ENCODE data around the gene CLRN3. TPM values are rescaled to one million over a fixed set of nuclear protein-coding genes. Genes with fewer than 3 reads are reported as not detected.

The CLRN3 gene
- total RNA-seq, 1 donor from 2014 or later = not detected

- DNase-seq (no peak), ATAC-seq (ENCODE audit: poor library complexity) (no peak)
- intact Hi-C loops (cut with DNase I) = loop anchor here (2.0 to 10.0 kb wide), 2 partner anchors 141 to 1871 kb away; no protein-coding TSS in a partner anchor
These were observed 37.2 kb downstream of the CLRN3 start for GRCh38 chr10:127855591-127855881.

GRCh38 chr10:127854769-127855590 is 37.8 kb downstream of the CLRN3 start:
- ATAC-seq (ENCODE audit: poor library complexity) (no peak), DNase-seq (no peak)
- intact Hi-C loops (cut with DNase I) = loop anchor here (2.0 to 10.0 kb wide), 2 partner anchors 140 to 1870 kb away; no protein-coding TSS in a partner anchor

- DNase-seq (peak; percentile 71), ATAC-seq (ENCODE audit: poor library complexity) (peak; percentile 95)
- intact Hi-C loops (cut with DNase I) = loop anchor here (2.0 to 10.0 kb wide), 2 partner anchors 139 to 1869 kb away; no protein-coding TSS in a partner anchor
These were observed 38.6 kb downstream of the CLRN3 start for GRCh38 chr10:127853868-127854768.

GRCh38 chr10:127852456-127852855 is 40.3 kb downstream of the CLRN3 start:
- intact Hi-C loops (cut with DNase I) = loop anchor here (10.0 kb wide), 1 partner anchor 1868 kb away; no protein-coding TSS in a partner anchor
- DNase-seq (no peak), ATAC-seq (ENCODE audit: poor library complexity) (no peak)

GRCh38 chr10:127851661-127852194 is 41.0 kb downstream of the CLRN3 start:
- intact Hi-C loops (cut with DNase I) = loop anchor here (10.0 kb wide), 1 partner anchor 1867 kb away; no protein-coding TSS in a partner anchor

GRCh38 chr10:127850944-127851343 is 41.8 kb downstream of the CLRN3 start:
- intact Hi-C loops (cut with DNase I) = loop anchor here (10.0 kb wide), 1 partner anchor 1866 kb away; no protein-coding TSS in a partner anchor
- ATAC-seq (ENCODE audit: poor library complexity) = no peak
- DNase-seq = no peak

More at GRCh38 chr10:127851661-127852194, 41.0 kb downstream of the CLRN3 start:
- DNase-seq (no peak), ATAC-seq (ENCODE audit: poor library complexity) (no peak)

GRCh38 chr10:127849921-127850320 is 42.8 kb downstream of the CLRN3 start:
- ATAC-seq (ENCODE audit: poor library complexity) = no peak
- no peak for DNase-seq
- intact Hi-C loops (cut with DNase I) = loop anchor here (10.0 kb wide), 1 partner anchor 1865 kb away; no protein-coding TSS in a partner anchor

GRCh38 chr10:127849224-127849623 is 43.5 kb downstream of the CLRN3 start:
- ATAC-seq (ENCODE audit: poor library complexity) (no peak), DNase-seq (no peak)
- intact Hi-C loops (cut with DNase I) = no loop called here

- ATAC-seq (ENCODE audit: poor library complexity) = no peak
- intact Hi-C loops (cut with DNase I) = no loop called here
- DNase-seq = no peak
These were observed 44.5 kb downstream of the CLRN3 start for GRCh38 chr10:127848226-127848625.

- DNase-seq (no peak), ATAC-seq (ENCODE audit: poor library complexity) (no peak)
- intact Hi-C loops (cut with DNase I) = no loop called here
These were observed 47.0 kb downstream of the CLRN3 start for GRCh38 chr10:127845756-127846155.

- no peak for ATAC-seq (ENCODE audit: poor library complexity)
- intact Hi-C loops (cut with DNase I) = no loop called here
- DNase-seq = no peak
These were observed 51.9 kb downstream of the CLRN3 start for GRCh38 chr10:127840884-127841283.

- ATAC-seq (ENCODE audit: poor library complexity) = no peak
- intact Hi-C loops (cut with DNase I) = no loop called here
- no peak for DNase-seq
These were observed 55.8 kb downstream of the CLRN3 start for GRCh38 chr10:127836966-127837365.

- no peak for ATAC-seq (ENCODE audit: poor library complexity)
- DNase-seq = no peak
- intact Hi-C loops (cut with DNase I) = no loop called here
These were observed 56.6 kb downstream of the CLRN3 start for GRCh38 chr10:127836176-127836575.

- intact Hi-C loops (cut with DNase I) = no loop called here
- DNase-seq = no peak
- ATAC-seq (ENCODE audit: poor library complexity) = no peak
These were observed 58.0 kb downstream of the CLRN3 start for GRCh38 chr10:127834791-127835190.

GRCh38 chr10:127834221-127834620 is 58.5 kb downstream of the CLRN3 start:
- no peak for DNase-seq
- intact Hi-C loops (cut with DNase I) = no loop called here
- peak; percentile 31 for ATAC-seq (ENCODE audit: poor library complexity)

- ATAC-seq (ENCODE audit: poor library complexity) = no peak
- DNase-seq = no peak
- intact Hi-C loops (cut with DNase I) = no loop called here
These were observed 58.9 kb downstream of the CLRN3 start for GRCh38 chr10:127833804-127834203.

GRCh38 chr10:127832501-127832900 is 60.2 kb downstream of the CLRN3 start:
- intact Hi-C loops (cut with DNase I) = no loop called here
- no peak for DNase-seq
- no peak for ATAC-seq (ENCODE audit: poor library complexity)

- DNase-seq = no peak
- intact Hi-C loops (cut with DNase I) = no loop called here
- no peak for ATAC-seq (ENCODE audit: poor library complexity)
These were observed 62.3 kb downstream of the CLRN3 start for GRCh38 chr10:127830414-127830813.

All from Right ventricle myocardium superior (tissue), 1 donor.